Left forelimb (tissue), 1 donor: ENCODE data around the gene SLC27A3.
"Not testable (repeated sequence)": the region's sequence is repeated elsewhere in the genome, so short reads cannot be mapped to it uniquely, and the experiment has no call there.

ENCODE experiments used
- DNase-seq: peaks from one replicate; pipeline ENCODE4 v3.0.0-alpha.2; 2018; ENCODE audit warnings: low spot score

The SLC27A3 gene

GRCh38 chr1:153760440-153760839 is 14.8 kb upstream of the SLC27A3 start:
- no peak for DNase-seq

GRCh38 chr1:153763365-153764225 is 11.6 kb upstream of the SLC27A3 start:
- no peak for DNase-seq

- no peak for DNase-seq
Measured at GRCh38 chr1:153764310-153764709, 10.9 kb upstream of the SLC27A3 start.

- DNase-seq: not testable (repeated sequence)
Measured at GRCh38 chr1:153766663-153767062, 8.5 kb upstream of the SLC27A3 start.

GRCh38 chr1:153767519-153767918 is 7.7 kb upstream of the SLC27A3 start:
- no peak for DNase-seq

- DNase-seq: no peak
Measured at GRCh38 chr1:153768316-153769181, 6.7 kb upstream of the SLC27A3 start.

GRCh38 chr1:153769221-153769620 is 6.0 kb upstream of the SLC27A3 start:
- no peak for DNase-seq

- no peak for DNase-seq
Measured at GRCh38 chr1:153770797-153771196, 4.4 kb upstream of the SLC27A3 start.

GRCh38 chr1:153771261-153771660 is 3.9 kb upstream of the SLC27A3 start:
- DNase-seq: no peak

GRCh38 chr1:153771841-153772593 is 3.2 kb upstream of the SLC27A3 start:
- DNase-seq: no peak

GRCh38 chr1:153773096-153773921 is 1.9 kb upstream of the SLC27A3 start:
- no peak for DNase-seq

GRCh38 chr1:153774026-153774595 is 1.1 kb upstream of the SLC27A3 start:
- no peak for DNase-seq

- DNase-seq: peak; percentile 78
Measured at GRCh38 chr1:153775458-153776327, 486 bp downstream of the SLC27A3 start.

- DNase-seq: no peak
Measured at GRCh38 chr1:153776352-153776751, 1.1 kb downstream of the SLC27A3 start.

- DNase-seq: no peak
Measured at GRCh38 chr1:153776845-153777370, 1.7 kb downstream of the SLC27A3 start.

- no peak for DNase-seq
Measured at GRCh38 chr1:153777648-153778047, 2.4 kb downstream of the SLC27A3 start.

- no peak for DNase-seq
Measured at GRCh38 chr1:153778051-153778823, 3.0 kb downstream of the SLC27A3 start.

- no peak for DNase-seq
Measured at GRCh38 chr1:153778824-153779519, 3.8 kb downstream of the SLC27A3 start.
